Tongue (tissue), 2 donors: ENCODE results near the gene SNCAIP. TPM values are rescaled to one million over a fixed set of nuclear protein-coding genes. Genes with fewer than 3 reads are reported as not detected.

ENCODE experiments used
- DNase-seq: peaks from one replicate; pipeline ENCODE4 v3.0.0-alpha.2; 2015
- total RNA-seq: library from RNA; depleted of rRNA; stranded (reverse); fragments of >200 nt; gene quantifications from one replicate; pipeline ENCODE4 v1.2.3, GENCODE V29; 2014

Gene SNCAIP
- total RNA-seq, 1 donor from 2014 or later = 22.0 TPM

DNA sequence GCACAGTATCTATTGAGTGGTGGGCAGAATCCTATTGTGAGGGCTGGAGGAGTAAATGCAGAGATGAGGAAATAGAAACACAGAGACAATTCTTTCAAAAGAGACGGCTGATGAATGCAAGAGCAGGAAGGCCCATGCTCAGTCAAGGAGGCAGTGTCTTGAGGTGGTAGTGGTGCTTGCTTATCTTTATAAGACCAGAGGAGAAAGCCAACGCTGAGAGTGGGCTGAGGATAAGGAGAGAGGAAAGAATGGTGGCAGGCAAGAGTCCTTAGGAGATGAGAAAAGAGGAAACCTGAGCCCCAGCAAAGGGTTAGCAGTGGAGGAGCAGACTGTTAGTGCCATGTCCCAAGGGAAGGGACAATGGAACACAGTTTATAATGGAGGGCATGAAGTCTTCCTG, 86.0 kb downstream of the SNCAIP start:
- DNase-seq = no peak

DNA sequence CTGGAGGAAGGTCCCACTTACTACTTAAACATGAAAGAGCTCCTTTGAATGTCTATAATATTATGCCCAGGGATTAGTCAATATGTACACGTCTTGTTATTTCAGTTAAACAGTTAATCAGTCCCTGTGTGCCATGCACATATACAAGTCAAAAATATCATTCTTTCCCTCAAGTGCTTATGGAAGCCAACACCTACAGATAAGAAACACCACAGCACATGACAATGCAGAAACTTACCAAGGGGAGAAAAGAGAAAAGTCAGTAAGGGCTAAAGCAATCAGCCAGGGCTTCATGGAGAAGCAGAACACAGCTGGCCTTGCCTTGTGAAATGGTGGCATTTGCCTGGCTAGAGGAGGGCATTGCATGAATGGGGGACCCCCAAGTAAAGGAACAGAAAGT, 88.3 kb downstream of the SNCAIP start:
- no peak for DNase-seq

DNA sequence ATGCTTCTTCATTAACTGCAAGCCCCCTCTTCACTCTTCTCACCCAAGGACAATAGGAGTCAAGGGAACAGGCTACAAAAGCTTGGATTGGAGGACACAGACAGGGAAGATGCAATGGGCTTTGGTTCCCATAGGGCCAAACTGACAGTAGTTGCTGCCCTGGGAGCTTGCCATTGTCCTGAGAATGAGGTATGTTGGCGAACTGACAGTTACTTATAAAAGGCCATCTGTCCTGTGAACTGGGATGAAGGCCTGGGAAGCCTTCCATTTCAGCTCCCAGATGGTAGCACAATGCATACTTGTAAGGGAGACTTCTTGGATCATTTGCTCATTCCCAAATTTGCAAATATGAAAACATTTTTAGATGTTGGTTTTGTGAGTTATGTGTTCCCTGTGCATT, 88.9 kb downstream of the SNCAIP start:
- DNase-seq = no peak

DNA sequence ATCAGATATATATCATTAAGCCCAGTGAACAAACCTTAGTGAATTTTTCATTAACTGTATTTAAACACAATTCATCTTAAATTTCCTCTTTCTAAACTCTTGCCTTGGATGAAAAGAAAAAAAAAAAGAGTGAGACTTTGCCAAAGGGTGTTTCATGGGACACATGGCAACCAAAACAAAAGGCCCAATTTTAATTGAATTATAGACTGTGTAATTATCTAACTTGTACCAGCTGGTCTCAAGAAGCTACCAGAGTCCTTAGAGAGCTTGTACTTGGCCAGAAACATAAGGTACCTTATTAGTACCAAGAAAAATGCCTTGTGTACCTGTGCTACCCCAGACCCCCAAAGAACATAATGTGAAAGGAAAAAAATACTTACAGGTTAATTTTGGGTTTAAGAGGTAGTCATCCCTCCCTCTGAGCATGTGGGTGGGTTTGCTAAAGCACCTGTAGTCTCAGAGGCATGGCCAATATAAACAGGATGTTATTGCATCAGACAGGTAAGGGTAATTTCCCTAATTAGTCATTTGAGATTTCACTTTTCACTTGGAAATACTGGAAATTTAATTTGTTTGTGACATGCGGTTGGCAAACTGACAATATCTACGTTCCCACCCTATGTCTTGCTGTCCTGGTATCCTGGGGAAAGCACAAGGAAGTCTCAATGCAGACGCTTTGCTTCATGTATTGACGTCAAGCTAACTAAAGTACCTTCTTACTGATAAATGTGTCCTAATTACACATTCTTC, 90.1 kb downstream of the SNCAIP start:
- DNase-seq = no peak

DNA sequence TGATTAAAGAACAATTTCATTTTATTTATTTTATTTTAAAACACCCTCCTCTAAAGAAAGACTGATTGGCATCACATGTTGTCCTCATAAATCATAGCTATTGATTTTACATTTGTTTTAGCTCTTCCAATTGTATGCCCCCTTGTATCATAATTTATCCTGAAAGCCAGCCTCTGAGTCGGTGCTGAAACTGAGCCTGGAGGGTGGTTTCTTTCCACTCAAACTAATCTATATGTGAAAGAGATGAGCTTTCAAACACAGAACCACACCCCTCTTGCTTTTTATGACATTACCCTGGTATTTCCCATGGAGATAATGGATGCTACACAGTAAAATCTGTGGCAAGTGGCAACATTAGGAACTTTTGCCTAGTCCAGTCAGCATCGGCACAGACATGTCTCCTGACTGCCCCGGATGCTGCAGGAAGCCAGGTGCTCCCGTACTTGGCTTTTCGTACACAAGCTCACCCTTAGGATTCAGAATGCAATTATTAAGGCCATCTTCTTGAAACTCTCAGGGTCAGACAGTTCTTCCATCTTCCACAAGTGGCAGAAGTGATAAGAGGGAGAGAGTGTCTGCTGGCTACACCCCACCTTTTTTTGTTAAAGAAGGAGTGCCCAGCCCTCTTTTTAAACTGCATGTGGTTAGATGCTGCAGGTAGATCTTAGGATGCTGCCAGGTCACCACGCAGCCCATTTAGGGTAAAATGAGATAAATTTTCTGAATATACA, 91.1 kb downstream of the SNCAIP start:
- no peak for DNase-seq

DNA sequence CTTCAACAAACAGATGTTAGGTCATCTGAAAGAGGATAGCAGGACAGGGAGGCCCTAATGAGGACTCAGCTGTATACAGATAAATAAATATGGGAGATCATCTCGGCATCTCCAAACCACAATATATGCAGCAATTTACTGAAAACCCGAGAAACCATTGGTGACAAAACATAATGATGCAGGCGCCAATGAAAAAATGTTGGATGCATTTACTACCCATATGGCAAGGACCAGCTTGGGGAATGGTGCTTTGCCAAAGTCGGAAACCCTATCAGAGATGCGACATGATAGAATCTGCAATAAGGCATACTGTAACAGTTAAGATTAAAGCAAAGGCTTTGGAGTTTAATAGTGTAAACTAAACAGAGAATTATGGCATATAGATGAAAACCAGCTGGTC, 92.0 kb downstream of the SNCAIP start:
- no peak for DNase-seq

DNA sequence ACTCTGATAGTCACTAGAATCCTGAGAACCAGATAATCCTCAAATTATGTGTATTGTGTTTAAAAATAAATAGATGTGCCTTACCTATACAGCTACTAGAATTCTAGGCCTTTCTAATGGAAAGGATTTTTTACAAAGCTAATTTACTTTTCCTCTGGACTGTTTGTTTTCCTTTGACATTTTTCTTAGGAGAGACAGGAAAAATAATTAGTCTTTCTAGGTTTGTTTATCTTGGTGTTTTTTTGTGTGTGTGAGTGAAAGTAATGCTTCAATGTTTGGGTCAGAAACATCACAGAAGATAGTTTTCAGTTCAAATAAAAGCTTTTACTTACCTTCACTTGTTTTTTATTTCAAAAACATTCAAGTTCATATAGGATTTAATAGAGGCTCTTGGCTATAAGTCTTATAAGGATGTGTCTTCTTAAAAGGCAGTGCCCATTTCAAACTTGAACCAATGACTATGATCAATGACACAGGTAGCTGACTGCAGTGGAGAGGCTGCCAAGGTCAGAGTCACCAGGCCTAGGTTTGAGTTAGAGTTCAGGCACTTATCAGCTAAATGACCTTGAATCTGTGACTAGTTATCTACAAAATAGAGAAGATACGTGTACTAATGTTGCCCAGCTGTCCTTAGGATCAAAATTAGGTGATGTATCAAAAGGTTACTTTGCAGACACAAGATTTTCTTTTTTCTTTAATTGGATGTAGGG, 92.8 kb downstream of the SNCAIP start:
- no peak for DNase-seq

DNA sequence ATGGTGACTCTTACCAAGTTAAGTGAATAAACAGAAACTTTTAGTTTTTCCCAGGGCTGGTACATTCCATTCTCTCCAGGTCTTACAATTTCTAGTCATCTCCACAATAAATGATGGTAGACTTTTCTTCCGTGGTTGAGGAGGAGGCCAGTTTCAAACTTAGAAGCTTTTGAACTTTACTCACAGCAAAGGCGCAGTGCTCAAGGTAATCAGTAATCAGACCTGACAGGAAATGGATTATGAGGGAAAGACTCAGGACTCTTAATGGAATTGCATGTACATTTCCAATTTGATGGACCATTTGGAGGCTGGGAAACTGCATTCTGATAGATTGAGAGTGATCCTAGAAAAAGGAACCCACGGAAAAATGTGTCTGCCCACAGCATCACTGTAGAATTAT, 93.7 kb downstream of the SNCAIP start:
- DNase-seq = no peak

DNA sequence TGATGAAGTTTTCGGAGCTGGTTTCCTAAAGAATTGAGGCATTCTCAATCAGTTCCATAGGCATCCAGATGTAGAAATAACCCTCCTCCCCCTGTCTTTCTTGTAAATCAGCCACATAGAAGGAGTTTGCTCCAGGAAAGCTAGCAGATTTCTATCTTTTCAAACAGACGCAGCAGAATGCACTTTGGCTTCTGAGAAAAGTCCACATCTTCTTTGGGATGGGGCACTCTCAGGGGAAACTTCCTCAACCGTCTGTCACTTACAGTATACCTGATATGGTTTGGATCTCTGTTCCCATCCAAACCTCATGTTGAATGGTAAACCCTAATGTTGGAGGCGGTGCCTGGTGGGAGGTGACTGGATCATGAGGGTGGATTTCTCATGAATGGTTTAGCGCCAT, 94.1 kb downstream of the SNCAIP start:
- DNase-seq = no peak

DNA sequence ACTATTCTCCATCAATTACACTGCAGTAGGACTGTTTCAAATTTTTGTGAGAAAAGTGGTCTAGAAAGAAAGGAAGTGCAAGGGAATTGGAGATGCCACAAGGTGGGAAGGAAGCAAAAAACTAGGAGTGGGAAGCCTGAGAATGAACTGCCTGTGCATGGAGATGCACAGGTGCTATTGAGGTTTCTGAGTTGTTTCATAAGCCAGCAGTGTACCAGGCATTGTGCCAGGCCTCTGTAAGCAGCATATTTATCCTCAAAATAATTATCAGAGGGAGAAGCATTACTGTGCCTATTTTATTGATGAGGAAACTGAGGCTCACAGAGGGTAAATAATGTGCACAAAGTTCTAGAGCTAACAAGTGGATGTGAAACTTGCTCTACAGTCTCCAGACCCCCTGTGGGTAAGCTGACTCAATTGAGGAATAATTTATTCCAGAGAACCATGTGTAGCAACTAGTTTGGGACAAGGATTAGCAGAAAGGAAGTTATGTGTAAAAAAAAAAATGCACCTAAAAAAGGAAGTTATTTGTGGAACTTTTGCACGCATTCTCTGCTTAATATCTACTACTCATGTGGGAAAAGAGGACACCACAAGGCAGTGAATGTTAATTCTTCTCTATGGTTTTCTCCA, 96.7 kb downstream of the SNCAIP start:
- DNase-seq = no peak

DNA sequence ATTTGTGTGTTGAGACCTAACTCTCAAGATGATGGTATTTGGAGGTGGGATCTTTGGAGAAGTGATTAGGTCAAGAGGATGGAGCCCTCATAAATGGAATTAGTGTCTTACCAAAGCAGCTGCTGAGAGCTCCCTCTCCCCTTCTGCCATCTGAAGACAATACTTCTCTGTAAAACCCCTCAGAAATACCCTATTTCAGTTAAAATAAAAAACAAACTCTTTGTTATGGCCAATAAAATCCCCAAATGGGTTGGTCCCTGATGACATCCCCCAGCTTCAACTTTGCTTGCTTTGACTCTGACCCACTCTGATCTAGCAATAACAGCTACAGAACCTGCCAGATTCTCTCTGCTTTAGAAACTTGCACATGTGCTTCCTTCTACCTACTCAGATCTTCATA, 100.9 kb downstream of the SNCAIP start:
- no peak for DNase-seq

DNA sequence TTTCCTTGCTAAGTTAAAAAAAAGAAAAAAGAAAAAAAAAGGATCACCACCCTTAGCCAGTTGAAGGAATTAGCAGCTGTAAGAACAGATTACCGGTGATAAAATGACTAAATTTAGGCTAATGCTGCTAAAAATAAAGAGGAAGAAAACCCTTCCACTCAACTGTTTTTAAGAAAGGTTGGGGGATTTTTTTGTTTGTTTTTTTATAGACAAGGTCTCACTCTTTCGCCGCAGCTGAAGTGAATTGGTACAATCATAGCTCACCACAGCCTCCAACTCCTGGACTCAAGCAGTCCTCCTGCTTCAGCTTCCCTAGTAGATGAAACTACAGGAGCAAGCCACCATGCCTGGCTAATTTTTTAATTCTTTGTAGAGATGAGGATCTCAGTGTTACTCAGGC, 101.7 kb downstream of the SNCAIP start:
- no peak for DNase-seq

DNA sequence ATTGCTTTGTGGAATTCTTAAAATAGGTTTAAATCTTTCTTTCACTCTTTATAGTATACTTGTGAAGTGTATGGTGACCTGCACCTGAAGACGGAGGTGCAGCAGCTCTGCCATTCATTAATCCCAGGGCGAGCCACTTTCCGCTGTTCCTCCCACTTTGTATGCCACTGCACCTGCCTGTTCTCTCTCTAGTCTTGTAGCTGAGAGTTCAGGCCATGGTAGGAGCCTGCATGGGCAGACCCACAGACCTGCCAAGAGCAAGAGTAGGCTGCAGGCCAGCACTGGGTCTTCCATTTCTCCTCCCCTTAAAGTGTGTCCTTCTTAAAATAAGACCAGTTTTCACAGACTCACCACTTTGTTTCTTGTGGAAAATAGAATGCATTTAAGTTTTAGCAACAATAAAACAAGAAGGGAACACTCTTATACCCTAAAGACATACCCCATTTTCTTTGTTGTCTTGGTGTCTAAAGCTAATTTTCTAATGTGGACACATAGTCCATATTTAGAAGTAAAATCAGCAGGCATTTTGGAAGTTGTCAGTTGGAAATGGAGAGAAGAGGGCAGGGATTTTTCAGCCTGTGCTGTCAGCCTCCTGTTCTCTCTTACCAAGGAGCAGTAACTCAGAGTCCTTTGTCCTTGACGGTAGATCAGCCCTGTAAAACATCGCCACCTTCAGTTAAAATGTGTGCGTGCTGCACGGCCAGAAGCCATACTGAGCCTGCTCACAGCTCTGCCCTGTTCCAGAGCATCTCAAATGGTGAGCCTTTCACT, 103.2 kb downstream of the SNCAIP start:
- DNase-seq = peak; percentile 88

DNA sequence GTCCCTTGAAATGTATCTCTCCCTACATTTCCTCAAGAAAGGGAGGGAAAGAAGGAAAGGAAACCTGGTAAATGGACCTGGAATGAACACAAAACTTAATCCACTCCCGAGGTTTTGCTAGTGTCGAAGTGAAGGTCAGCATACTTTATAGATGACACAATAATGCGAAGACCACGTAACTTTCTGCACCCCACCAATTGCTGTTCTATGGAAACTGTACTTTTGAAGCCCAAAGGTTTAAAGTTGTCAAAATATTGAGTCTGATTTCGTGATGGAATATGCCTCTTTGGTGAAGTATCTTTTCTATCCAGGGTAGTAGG, 103.7 kb downstream of the SNCAIP start:
- no peak for DNase-seq

DNA sequence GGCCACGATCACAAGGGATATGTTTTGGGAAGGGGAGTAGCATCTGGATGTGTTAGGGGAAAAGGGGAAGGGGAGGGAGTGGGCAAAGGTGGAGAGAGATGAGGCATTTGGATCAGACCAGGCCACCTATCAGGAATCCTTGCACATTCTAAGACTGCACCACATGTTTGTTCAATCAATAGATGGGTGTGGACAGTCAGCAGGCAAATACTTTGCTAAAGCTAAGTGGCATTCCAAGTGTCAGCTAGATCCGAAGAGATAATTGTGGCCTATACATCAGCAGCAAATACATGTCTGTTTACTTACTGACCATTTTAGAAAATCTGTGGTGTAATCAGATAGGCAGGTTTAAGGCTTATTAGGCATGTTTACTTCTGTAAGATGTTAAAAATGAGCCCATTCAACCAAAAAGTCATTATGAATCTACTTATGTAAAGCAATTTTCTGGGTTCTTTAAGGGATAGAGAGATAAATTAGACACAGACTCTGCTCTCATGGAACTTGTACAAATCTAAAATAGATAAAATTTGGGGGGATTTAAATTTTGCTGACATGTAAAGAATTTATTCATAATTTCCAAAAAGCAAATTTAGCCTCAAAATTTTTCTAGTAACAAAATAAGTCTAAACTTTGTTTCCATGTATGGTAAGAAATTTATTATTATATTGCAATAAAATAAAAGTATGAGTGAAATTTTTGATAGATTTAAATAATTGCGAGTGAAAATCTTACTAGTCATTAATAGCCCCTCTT, 107.3 kb downstream of the SNCAIP start:
- no peak for DNase-seq

DNA sequence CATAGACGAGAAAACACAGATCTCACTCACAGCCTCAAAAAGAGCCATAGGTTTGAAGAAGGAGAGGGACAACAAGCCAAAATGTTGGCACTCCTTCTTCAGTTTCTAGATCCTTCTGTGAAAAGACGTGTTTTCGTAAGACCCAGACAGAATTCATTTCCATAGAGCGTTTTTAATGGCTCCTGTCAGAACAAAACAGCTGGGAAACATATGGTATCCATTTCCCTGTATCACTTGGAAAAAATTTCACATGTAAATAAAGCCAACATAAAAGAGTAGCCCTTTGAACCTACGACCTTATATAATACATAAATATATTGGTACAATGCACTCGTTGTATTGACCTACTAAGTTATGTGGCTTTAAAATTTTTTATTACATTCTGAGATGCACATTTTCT, 108.1 kb downstream of the SNCAIP start:
- DNase-seq = peak; percentile 46

DNA sequence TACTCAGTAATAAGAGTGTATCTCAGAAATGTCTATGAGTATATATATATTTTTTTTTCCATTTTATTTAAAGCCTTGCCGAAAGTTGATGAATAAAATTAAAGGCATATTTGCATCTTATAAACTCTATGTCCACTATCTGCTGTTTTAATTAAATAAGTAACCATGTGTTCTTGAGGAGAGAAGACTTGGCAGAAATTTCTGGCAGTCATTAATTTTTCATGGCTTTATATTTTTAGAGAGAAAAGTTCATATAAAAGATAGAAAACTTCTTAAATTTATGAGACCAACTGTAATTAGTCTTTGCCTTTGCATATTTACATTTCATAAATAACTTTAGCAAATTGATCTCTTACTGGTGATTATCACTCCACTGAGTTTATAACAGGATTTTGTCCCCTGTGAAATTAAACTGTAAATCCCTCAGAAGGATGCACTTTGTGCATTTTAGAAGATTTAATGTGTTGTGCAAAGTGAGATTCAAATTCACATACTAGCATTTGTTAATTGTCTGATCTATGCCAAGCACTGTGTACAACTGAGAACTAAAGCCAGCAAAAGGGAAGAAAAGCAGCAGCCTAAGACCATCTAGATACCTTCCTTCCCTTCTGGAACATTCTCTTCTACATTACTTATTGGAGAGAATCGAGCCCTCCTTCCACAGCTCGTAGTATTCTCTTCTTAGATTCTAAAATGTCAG, 108.7 kb downstream of the SNCAIP start:
- DNase-seq = no peak

DNA sequence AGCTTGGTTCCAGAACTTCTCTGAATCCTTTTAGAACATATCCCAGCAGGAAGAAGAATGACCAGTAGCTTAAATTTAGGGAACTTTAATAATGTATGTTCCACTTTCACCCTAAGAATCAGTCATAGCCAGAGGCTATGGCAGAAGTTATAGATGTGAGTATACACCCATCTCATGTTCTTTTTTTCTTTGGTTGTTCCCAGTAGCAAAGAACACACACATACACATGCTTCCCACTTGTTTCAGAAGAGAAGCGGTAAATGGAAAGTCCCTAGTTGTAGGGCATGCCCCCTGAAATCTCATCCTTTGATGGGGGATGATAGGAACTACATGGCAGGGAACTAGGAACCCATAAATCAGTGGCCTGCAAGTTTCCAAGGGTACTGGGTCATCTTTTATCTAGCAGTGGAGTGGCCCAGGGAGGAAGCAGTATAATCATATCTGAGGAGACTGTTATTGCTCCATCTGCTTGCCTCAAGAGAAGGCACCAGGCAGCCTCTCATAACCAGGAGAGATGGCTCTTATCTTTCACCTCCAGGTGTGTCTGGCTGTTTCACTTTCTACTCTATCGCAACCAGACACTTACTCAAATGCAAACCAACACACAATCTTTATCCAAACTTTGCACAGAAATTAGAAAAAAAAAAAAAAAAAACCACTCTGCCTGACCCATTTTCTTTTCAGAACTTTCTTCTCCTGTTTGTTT, 109.5 kb downstream of the SNCAIP start:
- no peak for DNase-seq

DNA sequence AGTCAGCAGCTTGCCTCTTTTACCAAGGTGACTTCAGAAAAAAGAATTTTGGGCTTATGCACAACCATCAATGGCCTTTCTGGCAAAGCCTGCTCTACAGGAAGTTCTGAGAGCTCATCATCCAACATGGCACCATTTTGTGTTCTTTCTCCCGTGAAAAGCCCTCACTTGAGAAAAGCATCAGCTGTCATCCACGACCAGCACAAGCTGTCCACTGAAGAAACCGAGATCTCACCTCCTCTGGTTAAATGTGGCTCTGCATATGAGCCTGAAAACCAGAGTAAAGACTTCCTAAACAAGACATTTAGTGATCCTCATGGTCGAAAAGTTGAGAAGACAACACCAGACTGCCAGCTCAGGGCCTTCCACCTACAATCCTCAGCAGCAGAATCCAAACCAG, 111.2 kb downstream of the SNCAIP start:
- no peak for DNase-seq

DNA sequence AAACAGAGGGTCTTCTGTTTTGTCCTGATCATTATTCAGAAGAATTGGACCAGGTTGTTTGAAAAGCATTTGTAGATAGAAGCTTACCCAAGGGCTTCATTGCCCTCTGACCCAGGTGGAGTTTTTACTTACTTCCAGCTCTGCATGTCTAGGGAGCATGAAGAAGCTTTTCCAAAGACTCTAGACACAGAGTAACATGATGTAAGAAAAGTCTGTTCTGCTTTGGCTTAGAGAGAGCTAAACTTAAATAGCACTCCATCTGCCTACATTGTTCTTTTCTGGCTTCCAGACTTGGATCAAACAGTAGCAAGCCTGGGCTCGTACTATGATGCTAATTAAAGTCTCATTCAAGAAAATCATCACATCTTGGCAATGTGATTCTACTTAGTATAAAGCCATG, 112.1 kb downstream of the SNCAIP start:
- DNase-seq = peak; percentile 79
